B cell (primary cell): Measurements from ENCODE around the gene KRTAP2-4.

Experiments used
- EZH2 ChIP-seq: IDR thresholded peaks from 2 replicates; pipeline ENCODE4 v1.6.1; 2012; ENCODE audit warnings: borderline replicate concordance, low read depth, mild to moderate bottlenecking, moderate library complexity, low read length; ENCODE audit not compliant: insufficient read depth, poor library complexity, severe bottlenecking
- TF ChIP-seq, protein P1 (sequence below): fragments of 200-600 bp; IDR thresholded peaks from one replicate; pipeline ENCODE4 v1.8.0; 2022; ENCODE audit warnings: antibody characterized with exemption, mild to moderate bottlenecking

- TF ChIP-seq, protein P1, sequence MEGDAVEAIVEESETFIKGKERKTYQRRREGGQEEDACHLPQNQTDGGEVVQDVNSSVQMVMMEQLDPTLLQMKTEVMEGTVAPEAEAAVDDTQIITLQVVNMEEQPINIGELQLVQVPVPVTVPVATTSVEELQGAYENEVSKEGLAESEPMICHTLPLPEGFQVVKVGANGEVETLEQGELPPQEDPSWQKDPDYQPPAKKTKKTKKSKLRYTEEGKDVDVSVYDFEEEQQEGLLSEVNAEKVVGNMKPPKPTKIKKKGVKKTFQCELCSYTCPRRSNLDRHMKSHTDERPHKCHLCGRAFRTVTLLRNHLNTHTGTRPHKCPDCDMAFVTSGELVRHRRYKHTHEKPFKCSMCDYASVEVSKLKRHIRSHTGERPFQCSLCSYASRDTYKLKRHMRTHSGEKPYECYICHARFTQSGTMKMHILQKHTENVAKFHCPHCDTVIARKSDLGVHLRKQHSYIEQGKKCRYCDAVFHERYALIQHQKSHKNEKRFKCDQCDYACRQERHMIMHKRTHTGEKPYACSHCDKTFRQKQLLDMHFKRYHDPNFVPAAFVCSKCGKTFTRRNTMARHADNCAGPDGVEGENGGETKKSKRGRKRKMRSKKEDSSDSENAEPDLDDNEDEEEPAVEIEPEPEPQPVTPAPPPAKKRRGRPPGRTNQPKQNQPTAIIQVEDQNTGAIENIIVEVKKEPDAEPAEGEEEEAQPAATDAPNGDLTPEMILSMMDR, result no peak
- no peak for TF ChIP-seq EZH2
Observed at GRCh38 chr17:41020336-41020735, 45.3 kb downstream of the KRTAP2-4 start.
